K562 (cell line): Measurements from ENCODE around the gene BHLHE23. TPM values are rescaled to one million over a fixed set of nuclear protein-coding genes. Genes with fewer than 3 reads are reported as not detected.

Experiments
- BRCA1 ChIP-seq, 2 experiments: fragments of 450-650 bp in 1 of 2; sonication (generic) in 1 of 2; formaldehyde crosslinking in 1 of 2; IDR thresholded peaks; 2 replicates each; pipeline versions ENCODE4 v1.5.0 to v1.6.1; 2017 to 2020; ENCODE audit warnings: mild to moderate bottlenecking in 1 of 2, missing genetic modification reagents in 1 of 2
- CBFB ChIP-seq: sonication (generic); formaldehyde crosslinking; IDR thresholded peaks from 2 replicates; pipeline ENCODE4 v1.4.0; 2020; ENCODE audit warnings: mild to moderate bottlenecking, missing genetic modification reagents
- CEBPB ChIP-seq: fragments of 450-650 bp; IDR thresholded peaks from 2 replicates; pipeline ENCODE4 v1.6.1; 2016; ENCODE audit warnings: missing genetic modification characterization, missing compliant biosample characterization
- CHCHD3 ChIP-seq: fragments of 250-450 bp; sonication (Bioruptor Pico); IDR thresholded peaks from 2 replicates; pipeline ENCODE4 v2.1.2; 2022; ENCODE audit warnings: mild to moderate bottlenecking
- GTF2E2 ChIP-seq: fragments of 200-800 bp; sonication (Bioruptor generic); IDR thresholded peaks from 2 replicates; pipeline ENCODE4 v1.6.1; 2016; ENCODE audit warnings: missing genetic modification characterization, missing compliant biosample characterization
- JUN ChIP-seq, 2 experiments: sonication (generic) in 1 of 2; formaldehyde crosslinking in 1 of 2; IDR thresholded peaks; 2 replicates each; pipeline versions ENCODE4 v1.6.1 to v1.8.0; 2012 to 2022; ENCODE audit warnings: borderline replicate concordance in 2 of 2, mild to moderate bottlenecking in 2 of 2, improper control_type of control experiment in 1 of 2, low read depth in 1 of 2, low read length in 1 of 2, missing genetic modification reagents in 1 of 2
- KHSRP ChIP-seq: fragments of 450-650 bp; IDR thresholded peaks from 2 replicates; pipeline ENCODE4 v1.6.1; 2017
- MAFF ChIP-seq: IDR thresholded peaks from 2 replicates; pipeline ENCODE4 v1.6.1; 2012; ENCODE audit warnings: low read length, improper control_type of control experiment
- MYNN ChIP-seq, 2 experiments: sonication (generic); formaldehyde crosslinking in 1 of 2; IDR thresholded peaks; 2 replicates each; pipeline versions ENCODE4 v1.5.0 to v1.6.1; 2016 to 2020; ENCODE audit warnings: antibody characterized with exemption in 1 of 2, missing genetic modification reagents in 1 of 2
- NEUROD1 ChIP-seq: fragments of 150-350 bp; IDR thresholded peaks from 2 replicates; pipeline ENCODE4 v1.6.1; 2014; ENCODE audit warnings: borderline replicate concordance, low read length, low read depth; ENCODE audit not compliant: partially characterized antibody
- NFATC3 ChIP-seq: fragments of 450-650 bp; IDR thresholded peaks from 2 replicates; pipeline ENCODE4 v1.6.1; 2017; ENCODE audit warnings: mild to moderate bottlenecking
- PHB2 ChIP-seq: fragments of 450-650 bp; IDR thresholded peaks from 2 replicates; pipeline ENCODE4 v1.6.1; 2017; ENCODE audit warnings: low read depth
- PHTF2 ChIP-seq: fragments of 250-450 bp; sonication (Bioruptor Pico); IDR thresholded peaks from 2 replicates; pipeline ENCODE4 v1.5.0; 2021; ENCODE audit warnings: mild to moderate bottlenecking
- RB1 ChIP-seq: fragments of 450-650 bp; IDR thresholded peaks from 2 replicates; pipeline ENCODE4 v1.6.1; 2017; ENCODE audit warnings: low read depth, mild to moderate bottlenecking
- RBM34 ChIP-seq: fragments of 200-400 bp; formaldehyde crosslinking; IDR thresholded peaks from 2 replicates; pipeline ENCODE4 v1.6.1; 2018; ENCODE audit warnings: low read length, borderline replicate concordance; ENCODE audit not compliant: insufficient read depth
- RBM39 ChIP-seq: fragments of 200-400 bp; formaldehyde crosslinking; optimal IDR thresholded peaks from 2 replicates; pipeline ENCODE3; 2018; ENCODE audit warnings: low read depth, low read length
- SP2 ChIP-seq: IDR thresholded peaks from 2 replicates; pipeline ENCODE4 v1.6.1; 2011; ENCODE audit warnings: mild to moderate bottlenecking, low read depth, low read length, moderate library complexity; ENCODE audit not compliant: poor library complexity, severe bottlenecking; ENCODE audit errors: extremely low read depth
- ZC3H11A ChIP-seq: IDR thresholded peaks from 2 replicates; pipeline ENCODE4 v1.6.1; 2012; ENCODE audit warnings: low read depth, low read length, improper control_type of control experiment
- ZNF316 ChIP-seq: fragments of 450-650 bp; IDR thresholded peaks from 2 replicates; pipeline ENCODE4 v1.6.1; 2016
- ZNF518B ChIP-seq: fragments of 250-450 bp; sonication (Bioruptor Pico); IDR thresholded peaks from 2 replicates; pipeline ENCODE4 v1.5.0; 2021; ENCODE audit warnings: mild to moderate bottlenecking, moderate library complexity
- polyA plus RNA-seq, 8 experiments: library from polyadenylated mRNA; depleted of rRNA in 4 of 8; stranded (reverse) in 5 of 8; unstranded in 3 of 8; fragments of >200 nt; fragmentation: Nextera tagmentation in 2 of 8; fragmentation: Illumina TruSeq in 1 of 8; extraction: Ambion mirVana in 2 of 8; extraction: Trizol in 1 of 8; gene quantifications; 2 replicates each; pipeline versions ENCODE4 v1.2.1 to v1.2.3, GENCODE V29; 2011 to 2014; ENCODE audit warnings: inconsistent platforms in 1 of 8, missing spikeins in 1 of 8
- total RNA-seq, 7 experiments: library from RNA; depleted of rRNA in 6 of 7; stranded (reverse); fragments of >200 nt in 6 of 7; fragmentation: Illumina TruSeq in 2 of 7; extraction: Trizol in 2 of 7; gene quantifications; 2 replicates each; pipeline versions ENCODE4 v1.2.1 to v1.2.3, GENCODE V29; 2011 to 2021; ENCODE audit warnings: low replicate concordance in 1 of 7
- TF ChIP-seq, protein P1 (sequence below): fragments of 250-450 bp; sonication (Bioruptor Pico); IDR thresholded peaks from 2 replicates; pipeline ENCODE4 v1.8.0; 2021; ENCODE audit warnings: moderate library complexity, mild to moderate bottlenecking, inconsistent platforms

Gene BHLHE23
- total and polyA plus RNA-seq, 9 of the 15 experiments (the other 6 are each of a cell fraction or from before 2014, with no cell fraction given), result not detected

DNA sequence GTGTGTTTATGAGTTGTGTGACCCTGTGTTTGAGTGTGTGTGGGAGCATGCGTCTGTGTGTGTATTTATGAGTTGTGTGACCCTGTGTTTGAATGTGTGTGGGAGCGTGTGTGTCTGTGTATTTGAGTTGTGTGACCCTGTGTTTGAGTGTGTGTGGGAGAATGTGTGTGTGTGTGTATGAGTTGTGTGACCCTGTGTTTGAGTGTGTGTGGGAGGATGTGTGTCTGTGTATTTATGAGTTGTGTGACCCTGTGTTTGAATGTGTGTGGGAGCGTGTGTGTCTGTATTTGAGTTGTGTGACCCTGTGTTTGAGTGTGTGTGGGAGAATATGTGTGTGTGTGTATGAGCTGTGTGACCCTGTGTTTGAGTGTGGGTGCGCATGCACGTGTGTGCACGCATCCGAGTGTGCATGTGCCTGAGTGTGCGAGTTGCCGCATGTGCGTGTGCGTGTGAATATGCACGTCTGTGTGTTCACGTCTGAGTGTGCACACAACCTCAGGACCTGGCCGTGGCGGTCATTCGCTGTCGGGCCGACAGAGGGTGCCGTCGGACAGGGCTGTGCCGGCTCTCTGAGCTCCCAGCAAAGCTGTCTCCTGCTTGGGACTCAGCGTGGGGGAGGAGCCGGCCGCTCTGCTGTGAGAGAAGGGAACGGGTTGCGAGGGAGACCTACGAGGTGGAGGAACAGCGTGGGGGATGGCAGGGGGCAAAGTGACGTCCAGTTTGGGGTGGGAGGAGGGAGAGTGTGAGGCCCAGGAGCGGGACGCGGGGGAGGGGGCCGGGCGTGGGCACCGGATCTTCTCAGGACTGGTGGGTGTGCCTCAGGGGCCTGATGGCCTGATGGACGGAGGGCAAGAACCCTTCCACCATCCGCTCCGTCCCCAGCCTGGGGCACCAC, 34.6 kb downstream of the BHLHE23 start (continued):
- no peak for TF ChIP-seq NFATC3
- TF ChIP-seq GTF2E2, result no peak
- TF ChIP-seq BRCA1 (IDR thresholded peaks at IDR 0.05), result no peak
- no peak for TF ChIP-seq BRCA1 (CRISPR knock-in tag; IDR thresholded peaks at IDR 0.05)
- 0 out of 2 replicates have a peak, but pooled peaks have one; percentile 73 for TF ChIP-seq MYNN (IDR thresholded peaks at IDR 0.05)
- no peak for TF ChIP-seq MYNN (CRISPR knock-in tag; IDR thresholded peaks at IDR 0.05)
- TF ChIP-seq ZC3H11A, result no peak
- no peak for TF ChIP-seq RBM39
- no peak for TF ChIP-seq SP2
- TF ChIP-seq KHSRP, result no peak
- TF ChIP-seq MAFF, result no peak
- TF ChIP-seq RB1, result peak; percentile 79
- 0 out of 2 replicates have a peak, but pooled peaks have one; percentile 39 for TF ChIP-seq CBFB
- no peak for TF ChIP-seq ZNF518B (CRISPR knock-in tag)
- TF ChIP-seq, protein P1, sequence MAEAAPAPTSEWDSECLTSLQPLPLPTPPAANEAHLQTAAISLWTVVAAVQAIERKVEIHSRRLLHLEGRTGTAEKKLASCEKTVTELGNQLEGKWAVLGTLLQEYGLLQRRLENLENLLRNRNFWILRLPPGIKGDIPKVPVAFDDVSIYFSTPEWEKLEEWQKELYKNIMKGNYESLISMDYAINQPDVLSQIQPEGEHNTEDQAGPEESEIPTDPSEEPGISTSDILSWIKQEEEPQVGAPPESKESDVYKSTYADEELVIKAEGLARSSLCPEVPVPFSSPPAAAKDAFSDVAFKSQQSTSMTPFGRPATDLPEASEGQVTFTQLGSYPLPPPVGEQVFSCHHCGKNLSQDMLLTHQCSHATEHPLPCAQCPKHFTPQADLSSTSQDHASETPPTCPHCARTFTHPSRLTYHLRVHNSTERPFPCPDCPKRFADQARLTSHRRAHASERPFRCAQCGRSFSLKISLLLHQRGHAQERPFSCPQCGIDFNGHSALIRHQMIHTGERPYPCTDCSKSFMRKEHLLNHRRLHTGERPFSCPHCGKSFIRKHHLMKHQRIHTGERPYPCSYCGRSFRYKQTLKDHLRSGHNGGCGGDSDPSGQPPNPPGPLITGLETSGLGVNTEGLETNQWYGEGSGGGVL (CRISPR knock-in tag), result no peak
- TF ChIP-seq RBM34, result no peak
- no peak for TF ChIP-seq JUN (IDR thresholded peaks at IDR 0.05; ENCODE audit: borderline replicate concordance, low read depth, low read length)
- no peak for TF ChIP-seq JUN (CRISPR knock-in tag; IDR thresholded peaks at IDR 0.05; ENCODE audit: borderline replicate concordance)
- no peak for TF ChIP-seq PHTF2
- TF ChIP-seq CHCHD3 (CRISPR knock-in tag), result no peak
- peak; percentile 28; the same call in 1 of the 2 replicates for TF ChIP-seq PHB2
- no peak for TF ChIP-seq ZNF316
- no peak for TF ChIP-seq NEUROD1
- TF ChIP-seq CEBPB (tag), result no peak
